SK-N-SH (cell line): ENCODE results near the gene HERC5. TPM values are rescaled to one million over a fixed set of nuclear protein-coding genes. Genes with fewer than 3 reads are reported as not detected.

ENCODE experiments used
- CTCF ChIA-PET: fragments of 300-600, 350-600 bp; formaldehyde crosslinking; extraction: SDS; loops from one replicate; lab custom pipeline; 2021; lab: Yijun Ruan, JAX
- POLR2A ChIA-PET: fragments of 350-600 bp; sonication (Branson Sonifier 250); formaldehyde crosslinking; extraction: SDS; loops from one replicate; lab custom pipeline; 2020; ENCODE audit warnings: antibody characterized with exemption, inconsistent platforms; lab: Yijun Ruan, JAX
- DNase-seq: peaks from one replicate; pipeline ENCODE4 v3.0.0; 2012
- H2AFZ ChIP-seq: fragments of 200-600 bp; sonication (generic); 2 replicates; pipeline ENCODE4 v1.8.1; 2016; ENCODE audit warnings: antibody characterized with exemption, mild to moderate bottlenecking, low read depth
- H3F3A ChIP-seq: fragments of 200-600 bp; sonication (generic); replicated peaks from 2 replicates; pipeline ENCODE3; 2016; ENCODE audit warnings: antibody characterized with exemption, mild to moderate bottlenecking; ENCODE audit not compliant: insufficient read depth
- H3K27ac ChIP-seq, 2 experiments: fragments of 200-500 bp in 1 of 2; fragments of 200-600 bp in 1 of 2; sonication (Bioruptor generic) in 1 of 2; sonication (generic), shearing (Covaris generic) in 1 of 2; 2 replicates each; pipeline versions ENCODE4 v1.5.1 to v1.6.1; 2014 to 2016; ENCODE audit warnings: low read depth in 2 of 2, inconsistent platforms in 1 of 2, low read length in 1 of 2, mild to moderate bottlenecking in 1 of 2, mixed read lengths in 1 of 2
- H3K27me3 ChIP-seq: fragments of 200-600 bp; sonication (generic), shearing (Covaris generic); 2 replicates; pipeline ENCODE4 v1.6.1; 2016; ENCODE audit warnings: mixed run types; ENCODE audit not compliant: insufficient read depth
- H3K36me3 ChIP-seq, 2 experiments: fragments of 200-500 bp in 1 of 2; fragments of 200-600 bp in 1 of 2; sonication (Bioruptor generic) in 1 of 2; sonication (generic) in 1 of 2; replicated peaks in 1 of 2; 2 replicates each; pipeline versions ENCODE3 to v1.5.1; 2014 to 2016; ENCODE audit warnings: low read length in 1 of 2, mild to moderate bottlenecking in 1 of 2; ENCODE audit not compliant: insufficient read depth in 2 of 2, control insufficient read depth in 1 of 2
- H3K4me1 ChIP-seq, 2 experiments: fragments of 200-500 bp in 1 of 2; fragments of 200-600 bp in 1 of 2; sonication (Bioruptor generic) in 1 of 2; sonication (generic), shearing (Covaris generic) in 1 of 2; 2 replicates each; pipeline versions ENCODE4 v1.5.1 to v1.6.1; 2014 to 2016; ENCODE audit warnings: low read depth in 1 of 2, low read length in 1 of 2, mixed run types in 1 of 2; ENCODE audit not compliant: insufficient read depth in 2 of 2, control insufficient read depth in 1 of 2
- H3K4me2 ChIP-seq: fragments of 200-600 bp; sonication (generic), shearing (Covaris generic); 2 replicates; pipeline ENCODE4 v1.6.1; 2017; ENCODE audit warnings: mixed run types
- H3K4me3 ChIP-seq, 2 experiments: fragments of 200-500 bp in 1 of 2; fragments of 200-600 bp in 1 of 2; sonication (Bioruptor generic) in 1 of 2; sonication (generic), shearing (Covaris generic) in 1 of 2; 2 replicates each; pipeline versions ENCODE4 v1.5.1 to v1.8.1; 2014 to 2016; ENCODE audit warnings: low read depth in 2 of 2, inconsistent platforms in 1 of 2, low read length in 1 of 2, mild to moderate bottlenecking in 1 of 2, mixed read lengths in 1 of 2, moderate library complexity in 1 of 2
- H3K79me2 ChIP-seq: fragments of 200-600 bp; sonication (generic); 2 replicates; pipeline ENCODE4 v1.8.1; 2017; ENCODE audit warnings: mild to moderate bottlenecking; ENCODE audit not compliant: insufficient read depth
- H3K9ac ChIP-seq: fragments of 200-600 bp; sonication (generic); 2 replicates; pipeline ENCODE4 v1.6.1; 2017; ENCODE audit warnings: mixed run types
- H3K9me2 ChIP-seq: fragments of 200-600 bp; sonication (generic); 2 replicates; pipeline ENCODE4 v1.6.1; 2017; ENCODE audit warnings: mixed run types
- H3K9me3 ChIP-seq: fragments of 200-600 bp; sonication (generic); 2 replicates; pipeline ENCODE4 v1.6.1; 2017; ENCODE audit warnings: mixed run types, mild to moderate bottlenecking, moderate library complexity
- H4K20me1 ChIP-seq: fragments of 200-600 bp; sonication (generic); 2 replicates; pipeline ENCODE4 v1.6.1; 2017; ENCODE audit warnings: mild to moderate bottlenecking, mixed run types; ENCODE audit not compliant: insufficient read depth
- CHD2 ChIP-seq: fragments of 150-350 bp; IDR thresholded peaks from 2 replicates; pipeline ENCODE4 v1.6.1; 2018; ENCODE audit warnings: low read length; ENCODE audit not compliant: partially characterized antibody
- CTCF ChIP-seq: fragments of 200-600 bp; sonication (generic); IDR thresholded peaks from 2 replicates; pipeline ENCODE4 v1.6.1; 2017; ENCODE audit warnings: antibody characterized with exemption, mild to moderate bottlenecking, moderate library complexity
- EZH2phosphoT487 ChIP-seq: fragments of 200-600 bp; sonication (generic); IDR thresholded peaks from 2 replicates; pipeline ENCODE4 v1.6.1; 2017; ENCODE audit warnings: low read depth, mixed run types, mild to moderate bottlenecking, antibody characterized with exemption, moderate library complexity, borderline replicate concordance
- JUND ChIP-seq: IDR thresholded peaks from 2 replicates; pipeline ENCODE4 v1.4.0; 2012
- MEF2A ChIP-seq: IDR thresholded peaks from 2 replicates; pipeline ENCODE4 v1.4.0; 2012; ENCODE audit warnings: low read depth, borderline replicate concordance
- MXI1 ChIP-seq: IDR thresholded peaks from 2 replicates; pipeline ENCODE4 v1.6.1; 2012; ENCODE audit warnings: mild to moderate bottlenecking, low read depth, low read length, improper control_type of control experiment
- RAD21 ChIP-seq: IDR thresholded peaks from 2 replicates; pipeline ENCODE4 v1.6.1; 2012; ENCODE audit warnings: mild to moderate bottlenecking, low read length
- RCOR1 ChIP-seq: fragments of 150-350 bp; IDR thresholded peaks from 2 replicates; pipeline ENCODE4 v1.6.1; 2017; ENCODE audit warnings: antibody characterized with exemption, low read length
- RFX5 ChIP-seq: IDR thresholded peaks from 2 replicates; pipeline ENCODE4 v1.6.1; 2012; ENCODE audit warnings: mild to moderate bottlenecking, improper control_type of control experiment, low read length
- RXRA ChIP-seq: IDR thresholded peaks from 2 replicates; pipeline ENCODE4 v1.4.0; 2012; ENCODE audit warnings: low read depth, mild to moderate bottlenecking, borderline replicate concordance
- TAF1 ChIP-seq: IDR thresholded peaks from 2 replicates; pipeline ENCODE4 v1.6.1; 2012; ENCODE audit warnings: low read depth, mild to moderate bottlenecking, low read length, moderate library complexity, borderline replicate concordance
- TCF12 ChIP-seq: IDR thresholded peaks from 2 replicates; pipeline ENCODE4 v1.4.0; 2012
- ZBTB33 ChIP-seq: IDR thresholded peaks from 2 replicates; pipeline ENCODE4 v1.4.0; 2012; ENCODE audit warnings: low read depth, borderline replicate concordance
- WGBS: methylation state at CpG from one replicate; pipeline ENCODE4 v1.1.6; 2017; ENCODE audit warnings: low lambda C conversion rate; 5-methylcytosine and 5-hydroxymethylcytosine counted together
- polyA plus RNA-seq, 3 experiments: library from polyadenylated mRNA; depleted of rRNA; stranded (reverse); fragments of >200 nt; gene quantifications; 2 replicates each; pipeline ENCODE4 v1.2.3, GENCODE V29; 2012
- TF ChIP-seq, protein P1 (sequence below): IDR thresholded peaks from 2 replicates; pipeline ENCODE4; 2012
- TF ChIP-seq, protein P2 (sequence below): IDR thresholded peaks from 2 replicates; pipeline ENCODE4 v1.6.1; 2012; ENCODE audit warnings: mild to moderate bottlenecking, low read depth, low read length, moderate library complexity

The HERC5 gene
- polyA plus RNA-seq, 1 of the 3 experiments (the other 2 are of a cell fraction) = 0.15 TPM

GRCh38 chr4:88481537-88481936 lies 24.6 kb downstream of the HERC5 start (continued):
- no peak for TF ChIP-seq RFX5
- TF ChIP-seq MXI1 = peak; percentile 37; the same call in 1 of the 2 replicates
- peak; percentile 46; the same call in 1 of the 2 replicates for TF ChIP-seq RCOR1
- TF ChIP-seq EZH2phosphoT487 = no peak

GRCh38 chr4:88489100-88489761 lies 32.3 kb downstream of the HERC5 start:
- Histone ChIP-seq H3K27ac (no peak overlapping the region), H3K9ac (no peak overlapping the region), H3K9me2 (no peaks in the 10 kb centered on the region), H3K4me1 (no peaks in the 10 kb centered on the region), H3F3A (no peaks in the 10 kb centered on the region), H3K4me3 (no peak overlapping the region), H3K4me2 (no peak overlapping the region), H3K9me3 (no peaks in the 10 kb centered on the region), H4K20me1 (no peaks in the 10 kb centered on the region), H3K27me3 (no peaks in the 10 kb centered on the region; the same call in 1 of the 2 replicates), H3K36me3 (no peaks in the 10 kb centered on the region), H2AFZ (no peak overlapping the region), H3K79me2 (no peaks in the 10 kb centered on the region)
- no peak for DNase-seq
- ChIA-PET POLR2A (no interaction called here), CTCF (no interaction called here)
- 79% methylated on average over 4 of the region's 4 CpGs for WGBS
- no peak for TF ChIP-seq CTCF

DNA sequence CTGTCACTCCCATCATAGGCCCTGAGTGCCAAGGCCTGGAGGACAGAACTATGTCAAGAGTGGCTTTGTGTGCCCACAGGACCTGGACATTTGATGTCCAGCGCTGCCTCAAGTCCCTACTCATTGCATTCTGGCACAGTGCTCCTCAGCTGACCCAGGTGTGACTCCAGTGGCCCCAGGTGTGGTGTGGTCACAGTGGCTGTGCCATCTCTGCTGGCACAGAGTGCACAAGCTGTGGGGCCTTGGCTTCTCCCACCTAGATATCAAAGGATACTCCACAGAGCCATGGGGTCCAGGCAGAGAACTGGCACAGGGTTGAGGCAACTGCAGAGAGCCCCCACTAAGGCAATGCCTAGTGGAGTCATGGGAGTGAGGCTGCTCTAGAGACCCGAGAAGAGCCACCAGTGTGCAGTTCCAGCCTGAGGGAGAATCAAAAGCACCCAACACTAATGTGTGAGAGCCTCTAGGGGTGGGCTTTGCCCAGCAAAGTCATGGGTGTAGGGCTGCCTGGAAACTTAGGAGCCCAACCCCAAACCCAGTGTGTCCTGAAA lies 41.0 kb downstream of the HERC5 start:
- Histone ChIP-seq H3K4me2 (no peak overlapping the region), H3F3A (no peaks in the 10 kb centered on the region), H3K4me3 (no peak overlapping the region), H3K4me1 (no peaks in the 10 kb centered on the region), H3K79me2 (no peaks in the 10 kb centered on the region), H3K36me3 (no peaks in the 10 kb centered on the region), H3K27ac (no peak overlapping the region), H3K9me3 (no peaks in the 10 kb centered on the region), H4K20me1 (no peaks in the 10 kb centered on the region), H2AFZ (no peak overlapping the region), H3K27me3 (no peaks in the 10 kb centered on the region), H3K9ac (no peak overlapping the region), H3K9me2 (no peaks in the 10 kb centered on the region)
- TF ChIP-seq RXRA (no peak), TAF1 (no peak), RFX5 (no peak), CHD2 (no peak), MEF2A (no peak), MXI1 (no peak), JUND (no peak), RAD21 (no peak), TCF12 (no peak), ZBTB33 (no peak)
- TF ChIP-seq, protein P1, sequence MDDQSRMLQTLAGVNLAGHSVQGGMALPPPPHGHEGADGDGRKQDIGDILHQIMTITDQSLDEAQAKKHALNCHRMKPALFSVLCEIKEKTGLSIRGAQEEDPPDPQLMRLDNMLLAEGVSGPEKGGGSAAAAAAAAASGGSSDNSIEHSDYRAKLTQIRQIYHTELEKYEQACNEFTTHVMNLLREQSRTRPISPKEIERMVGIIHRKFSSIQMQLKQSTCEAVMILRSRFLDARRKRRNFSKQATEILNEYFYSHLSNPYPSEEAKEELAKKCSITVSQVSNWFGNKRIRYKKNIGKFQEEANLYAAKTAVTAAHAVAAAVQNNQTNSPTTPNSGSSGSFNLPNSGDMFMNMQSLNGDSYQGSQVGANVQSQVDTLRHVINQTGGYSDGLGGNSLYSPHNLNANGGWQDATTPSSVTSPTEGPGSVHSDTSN = no peak
- TF ChIP-seq, protein P2, sequence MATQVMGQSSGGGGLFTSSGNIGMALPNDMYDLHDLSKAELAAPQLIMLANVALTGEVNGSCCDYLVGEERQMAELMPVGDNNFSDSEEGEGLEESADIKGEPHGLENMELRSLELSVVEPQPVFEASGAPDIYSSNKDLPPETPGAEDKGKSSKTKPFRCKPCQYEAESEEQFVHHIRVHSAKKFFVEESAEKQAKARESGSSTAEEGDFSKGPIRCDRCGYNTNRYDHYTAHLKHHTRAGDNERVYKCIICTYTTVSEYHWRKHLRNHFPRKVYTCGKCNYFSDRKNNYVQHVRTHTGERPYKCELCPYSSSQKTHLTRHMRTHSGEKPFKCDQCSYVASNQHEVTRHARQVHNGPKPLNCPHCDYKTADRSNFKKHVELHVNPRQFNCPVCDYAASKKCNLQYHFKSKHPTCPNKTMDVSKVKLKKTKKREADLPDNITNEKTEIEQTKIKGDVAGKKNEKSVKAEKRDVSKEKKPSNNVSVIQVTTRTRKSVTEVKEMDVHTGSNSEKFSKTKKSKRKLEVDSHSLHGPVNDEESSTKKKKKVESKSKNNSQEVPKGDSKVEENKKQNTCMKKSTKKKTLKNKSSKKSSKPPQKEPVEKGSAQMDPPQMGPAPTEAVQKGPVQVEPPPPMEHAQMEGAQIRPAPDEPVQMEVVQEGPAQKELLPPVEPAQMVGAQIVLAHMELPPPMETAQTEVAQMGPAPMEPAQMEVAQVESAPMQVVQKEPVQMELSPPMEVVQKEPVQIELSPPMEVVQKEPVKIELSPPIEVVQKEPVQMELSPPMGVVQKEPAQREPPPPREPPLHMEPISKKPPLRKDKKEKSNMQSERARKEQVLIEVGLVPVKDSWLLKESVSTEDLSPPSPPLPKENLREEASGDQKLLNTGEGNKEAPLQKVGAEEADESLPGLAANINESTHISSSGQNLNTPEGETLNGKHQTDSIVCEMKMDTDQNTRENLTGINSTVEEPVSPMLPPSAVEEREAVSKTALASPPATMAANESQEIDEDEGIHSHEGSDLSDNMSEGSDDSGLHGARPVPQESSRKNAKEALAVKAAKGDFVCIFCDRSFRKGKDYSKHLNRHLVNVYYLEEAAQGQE = no peak
- WGBS = 75% methylated on average over 1 of the region's 2 CpGs
- CTCF ChIA-PET = no interaction called here
- POLR2A ChIA-PET = no interaction called here
- DNase-seq = no peak
